NCI-H146 (cell line): ENCODE results near the gene PRRC1.

ENCODE experiments used
- DNase-seq: peaks from one replicate; lab custom pipeline; 2025; lab: John Stamatoyannopoulos, UW

The PRRC1 gene

DNA sequence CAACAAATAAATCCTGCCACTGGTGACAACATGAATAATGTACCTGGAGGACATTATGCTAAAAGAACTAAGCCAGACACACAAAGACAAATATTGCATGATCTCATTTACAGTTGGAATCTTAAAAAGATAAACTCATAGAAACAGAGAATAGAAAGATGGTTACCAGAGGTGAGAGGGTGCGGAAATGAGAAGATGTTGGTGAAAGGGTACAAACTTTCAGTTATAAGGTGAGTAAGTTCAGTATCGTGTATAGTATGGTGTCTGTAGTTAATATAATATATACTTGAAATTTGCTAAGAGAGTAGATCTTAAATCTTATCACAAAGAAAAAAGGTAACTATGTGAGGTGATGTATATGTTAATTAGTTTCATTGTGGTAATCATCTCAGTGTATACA is 63.3 kb downstream of the PRRC1 start:
- no peak for DNase-seq

DNA sequence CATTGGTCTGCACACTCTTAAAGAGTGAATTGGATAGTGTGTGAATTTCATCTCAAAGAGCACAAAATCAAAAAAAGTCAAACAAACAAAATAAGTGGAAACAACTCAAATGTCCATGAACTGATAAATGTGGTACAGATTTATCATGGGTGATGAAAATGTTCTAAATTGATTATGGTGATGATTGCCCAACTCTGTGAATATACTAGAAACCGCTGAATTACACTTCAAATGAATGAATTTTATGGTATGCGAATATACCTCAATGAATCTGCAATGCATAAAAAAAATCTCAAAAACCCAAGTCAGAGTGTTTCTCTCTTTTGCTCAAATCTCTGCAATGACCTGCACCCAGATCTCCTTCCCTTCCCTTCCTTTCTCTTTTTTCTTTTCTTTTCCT is 64.0 kb downstream of the PRRC1 start:
- no peak for DNase-seq

- DNase-seq = no peak
These were observed 65.4 kb downstream of the PRRC1 start for GRCh38 chr5:127582773-127583370.

DNA sequence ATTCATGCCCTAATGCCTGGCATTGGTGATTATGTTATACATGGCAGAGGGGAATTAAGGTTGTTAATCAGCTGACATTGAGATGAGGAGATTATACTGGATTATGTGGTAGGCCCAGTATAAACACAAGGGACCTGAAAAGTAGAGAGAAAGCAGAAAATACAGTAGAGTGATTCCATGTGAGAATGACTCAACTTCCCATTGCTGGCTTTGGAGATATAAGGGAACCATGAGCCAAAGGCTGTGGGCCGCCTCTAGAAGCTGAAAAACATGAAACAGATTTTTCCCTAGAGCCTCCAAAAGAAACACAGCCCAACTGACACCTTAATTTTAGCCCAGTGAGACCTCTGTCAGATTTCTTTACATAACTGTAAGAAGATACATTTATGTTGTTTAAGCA is 66.4 kb downstream of the PRRC1 start:
- no peak for DNase-seq

DNA sequence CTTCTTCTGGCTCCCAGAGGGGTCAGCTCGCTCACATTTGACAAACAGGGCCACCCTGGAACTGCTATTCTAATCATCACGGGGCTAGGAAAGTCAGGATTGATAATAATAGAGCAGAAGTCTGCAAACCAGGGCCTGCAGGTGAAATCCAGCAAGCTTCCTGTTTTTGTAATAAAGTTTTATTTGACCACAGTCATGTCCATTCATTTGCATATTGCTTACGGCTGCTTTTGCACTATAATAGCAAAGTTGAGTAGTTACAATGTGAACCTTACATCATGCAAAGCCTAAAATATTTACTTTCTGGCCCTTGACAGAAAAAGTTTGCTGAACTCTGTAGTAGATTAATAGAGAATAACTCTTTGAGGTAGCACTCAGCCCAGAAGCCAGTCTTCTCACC is 68.2 kb downstream of the PRRC1 start:
- DNase-seq = no peak

DNA sequence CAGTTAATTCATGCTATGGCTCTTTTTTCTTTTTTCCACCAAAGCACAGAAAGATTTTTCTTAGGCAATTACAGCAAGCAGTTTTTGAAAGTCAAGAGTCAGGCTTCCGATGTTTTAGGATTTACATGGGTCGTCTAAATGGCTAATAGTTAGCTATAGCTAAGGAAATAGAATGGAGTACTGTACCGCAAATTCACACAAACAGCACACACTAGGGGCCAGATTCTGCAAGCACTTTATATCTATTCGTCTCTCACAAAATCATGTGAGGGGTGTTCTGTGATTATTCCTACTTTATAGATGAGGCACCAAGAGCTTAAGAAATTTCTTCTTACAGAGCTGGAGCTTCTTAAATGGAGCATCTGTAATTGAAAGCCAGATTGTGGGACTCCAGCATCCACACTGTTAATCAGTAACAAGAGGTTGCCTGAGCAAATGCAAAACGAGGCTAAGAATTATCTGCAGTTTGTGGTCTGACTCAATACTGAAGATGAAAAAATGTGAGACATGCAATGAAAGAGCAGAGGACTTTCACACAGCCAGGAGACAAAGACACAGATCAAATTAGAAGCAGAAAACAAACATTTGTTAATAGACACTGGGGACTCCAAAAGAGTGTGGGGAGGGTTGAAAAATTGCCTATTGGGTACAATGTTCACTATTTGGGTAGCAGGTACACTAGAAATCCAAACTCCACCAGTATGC is 68.8 kb downstream of the PRRC1 start:
- DNase-seq = no peak

DNA sequence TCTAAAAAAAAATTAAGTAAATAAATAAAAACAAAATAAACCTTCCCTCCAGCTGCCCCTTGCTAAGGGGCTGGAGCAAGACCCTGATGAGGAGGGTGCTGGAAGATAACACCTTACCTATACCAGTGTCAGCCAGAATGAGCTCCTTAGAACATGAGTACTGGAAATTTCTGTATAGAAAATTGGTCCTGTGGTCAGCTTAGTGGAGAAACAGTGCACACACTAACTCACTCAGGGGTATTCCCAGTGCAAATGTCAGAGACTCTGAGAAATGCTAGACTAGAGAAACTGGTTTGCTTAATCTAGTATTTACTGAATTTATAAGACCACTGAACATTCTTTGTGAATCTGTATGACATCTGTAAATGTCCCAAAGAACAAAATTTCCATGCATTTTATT is 69.4 kb downstream of the PRRC1 start:
- DNase-seq = no peak

DNA sequence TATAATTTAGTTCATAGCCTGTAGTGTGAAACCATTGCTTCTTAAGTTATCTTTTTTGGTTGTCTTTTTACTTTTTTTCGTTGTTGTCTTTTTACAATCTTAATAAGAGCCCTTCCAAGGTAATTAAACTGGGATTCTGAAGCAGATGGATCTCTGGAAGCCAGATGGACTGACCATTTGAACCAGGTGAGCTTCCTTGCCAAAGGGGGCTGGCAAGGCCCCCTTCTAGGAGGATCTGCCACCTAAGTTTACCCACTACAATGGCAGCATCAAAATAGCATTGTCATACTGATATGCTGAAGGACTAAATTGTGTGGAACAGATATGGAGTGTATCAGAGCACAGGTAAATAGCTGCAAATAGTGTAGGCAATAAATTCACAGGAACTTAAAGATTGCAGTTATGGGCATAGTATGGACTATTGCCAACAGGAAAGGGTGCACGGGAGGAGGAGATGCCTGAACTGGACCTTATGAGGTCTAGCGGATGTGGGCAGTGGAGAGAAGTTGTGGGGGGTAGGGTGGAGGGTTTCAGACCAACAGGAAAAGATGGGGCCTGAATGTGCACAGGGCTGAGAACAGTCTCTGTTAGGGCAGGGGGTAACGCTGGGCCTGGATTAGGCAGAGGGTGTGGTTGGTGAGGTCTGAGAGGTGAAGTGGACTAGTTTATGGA is 69.9 kb downstream of the PRRC1 start:
- no peak for DNase-seq

DNA sequence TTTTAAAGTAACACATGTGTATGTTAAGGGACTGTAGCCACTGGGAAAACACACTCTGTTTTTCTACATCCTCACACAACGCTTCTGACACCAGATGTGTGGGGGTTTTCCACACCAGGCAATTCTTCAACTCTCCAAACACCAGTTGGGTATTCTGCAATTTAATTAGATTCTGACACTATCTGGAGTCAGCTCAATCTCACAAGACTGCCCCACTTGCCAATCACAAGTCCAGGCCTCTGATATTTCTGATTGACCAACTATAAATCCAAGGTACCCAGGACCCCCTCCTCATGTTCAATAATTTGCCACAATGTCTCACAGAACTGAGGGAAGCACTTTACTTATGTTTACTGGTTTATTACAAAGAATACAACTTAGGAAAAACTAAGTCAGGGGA is 70.9 kb downstream of the PRRC1 start:
- no peak for DNase-seq

DNA sequence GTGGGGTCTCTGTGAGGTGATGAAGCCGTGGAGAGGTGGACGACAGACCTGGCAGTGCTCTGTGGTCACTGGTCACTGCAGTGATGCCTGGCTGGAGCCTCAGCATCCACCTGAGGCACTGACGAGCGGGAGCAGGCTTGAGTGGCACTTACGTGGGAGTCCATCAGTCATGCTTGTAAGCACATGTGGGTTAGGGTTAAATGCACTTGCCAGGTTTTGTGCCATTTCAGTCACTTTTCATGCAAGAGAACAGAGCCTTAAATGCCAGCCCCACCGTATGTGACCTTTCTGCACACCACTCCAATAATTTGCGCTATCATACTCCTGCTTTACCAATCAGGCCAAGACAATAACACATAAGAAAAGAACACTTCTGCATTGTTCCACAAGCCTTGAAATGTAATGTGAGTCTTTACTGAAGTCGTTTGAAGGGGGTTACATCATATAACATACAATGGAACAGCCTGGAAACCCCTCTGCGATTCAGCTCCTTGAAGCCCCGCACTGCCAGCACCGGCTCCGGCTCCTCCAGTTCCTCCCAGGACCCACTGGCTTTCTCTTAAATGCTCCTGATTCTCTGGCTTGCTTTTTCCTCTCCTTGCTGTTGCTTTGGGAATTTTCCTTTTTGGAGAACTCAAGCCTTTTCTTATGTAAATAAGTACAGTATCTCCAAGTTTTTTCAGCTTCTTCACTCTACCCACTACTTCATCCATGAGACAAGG is 72.0 kb downstream of the PRRC1 start:
- DNase-seq = no peak

GRCh38 chr5:127590156-127590722 is 72.8 kb downstream of the PRRC1 start:
- no peak for DNase-seq

GRCh38 chr5:127595484-127596368 is 78.3 kb downstream of the PRRC1 start:
- peak; percentile 7 for DNase-seq

DNA sequence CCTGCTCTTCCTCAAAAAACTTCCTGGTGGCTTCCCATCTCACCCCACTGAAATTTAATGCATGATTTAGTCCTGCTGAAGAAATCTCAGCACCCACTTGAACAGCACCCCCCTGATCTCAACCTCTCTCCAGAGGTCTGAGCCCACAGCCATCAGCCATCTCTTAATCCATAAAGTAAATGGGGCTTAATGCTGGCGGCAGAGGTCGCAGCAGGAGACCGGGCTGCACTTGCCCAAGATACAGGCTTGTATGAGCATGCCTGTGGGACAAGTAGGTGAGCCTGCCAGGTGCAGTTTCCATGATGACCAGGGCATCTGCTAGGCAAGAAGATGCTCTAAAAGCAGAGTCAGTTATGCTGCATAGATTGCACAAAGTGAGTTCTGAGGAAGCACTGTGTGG is 79.1 kb downstream of the PRRC1 start:
- DNase-seq = peak; percentile 71

- DNase-seq = no peak
These were observed 81.9 kb downstream of the PRRC1 start for GRCh38 chr5:127599320-127599719.

- DNase-seq = no peak
These were observed 82.4 kb downstream of the PRRC1 start for GRCh38 chr5:127599847-127600246.

DNA sequence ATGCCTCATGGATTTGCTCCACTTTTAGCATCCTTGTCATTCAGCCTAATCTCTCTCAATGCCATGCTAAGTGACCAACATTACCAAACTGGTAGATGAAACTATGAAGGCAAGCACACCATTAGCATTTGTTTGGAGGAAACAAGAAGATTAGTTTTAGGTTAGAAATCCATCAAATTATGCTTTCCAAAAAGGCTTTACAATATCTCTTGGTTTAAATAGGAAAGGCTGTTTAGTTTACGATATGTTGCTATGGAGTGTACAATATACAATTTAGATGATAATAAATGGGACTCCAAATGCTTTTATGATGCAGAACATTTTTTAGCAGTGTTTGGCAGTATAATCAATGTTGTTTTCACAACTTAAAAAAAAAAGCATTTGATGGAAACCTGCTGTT is 83.7 kb downstream of the PRRC1 start:
- no peak for DNase-seq

DNA sequence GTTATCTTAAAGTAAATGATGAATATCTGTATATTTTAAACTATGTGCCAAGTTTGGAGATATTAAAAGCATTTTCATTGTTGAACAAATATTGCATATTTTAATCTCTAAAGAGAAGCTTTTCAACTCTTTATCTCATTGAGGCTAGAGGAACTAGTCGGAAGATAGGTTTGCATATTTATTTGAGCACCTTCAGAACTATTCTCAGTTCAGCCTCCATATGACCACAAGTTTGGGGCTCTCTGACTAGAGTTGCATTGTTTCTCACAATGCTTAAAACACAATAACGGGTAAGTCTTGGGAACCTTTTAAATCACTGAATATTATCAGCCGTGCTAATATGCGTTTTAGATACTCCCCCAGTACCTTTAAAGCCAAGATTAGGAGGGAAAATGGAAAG is 84.2 kb downstream of the PRRC1 start:
- no peak for DNase-seq

DNA sequence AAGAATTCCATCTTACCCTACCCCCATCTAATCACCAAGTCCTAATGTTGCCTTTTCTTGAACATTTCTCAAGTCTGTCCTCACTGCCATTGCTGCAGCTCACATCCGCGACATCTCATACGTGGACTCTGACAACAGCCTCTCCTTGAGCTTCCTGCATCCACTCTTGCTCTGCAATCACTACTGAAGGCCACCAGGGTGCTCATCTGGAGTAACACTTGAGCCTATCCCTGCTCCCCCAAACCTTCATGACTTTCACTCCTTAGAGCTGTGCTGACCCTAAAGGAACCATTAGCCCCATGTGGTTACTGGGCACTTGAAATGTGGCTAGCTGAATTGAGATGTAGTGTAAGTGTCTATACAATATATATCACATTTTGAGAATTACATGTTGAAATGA is 85.0 kb downstream of the PRRC1 start:
- DNase-seq = no peak

DNA sequence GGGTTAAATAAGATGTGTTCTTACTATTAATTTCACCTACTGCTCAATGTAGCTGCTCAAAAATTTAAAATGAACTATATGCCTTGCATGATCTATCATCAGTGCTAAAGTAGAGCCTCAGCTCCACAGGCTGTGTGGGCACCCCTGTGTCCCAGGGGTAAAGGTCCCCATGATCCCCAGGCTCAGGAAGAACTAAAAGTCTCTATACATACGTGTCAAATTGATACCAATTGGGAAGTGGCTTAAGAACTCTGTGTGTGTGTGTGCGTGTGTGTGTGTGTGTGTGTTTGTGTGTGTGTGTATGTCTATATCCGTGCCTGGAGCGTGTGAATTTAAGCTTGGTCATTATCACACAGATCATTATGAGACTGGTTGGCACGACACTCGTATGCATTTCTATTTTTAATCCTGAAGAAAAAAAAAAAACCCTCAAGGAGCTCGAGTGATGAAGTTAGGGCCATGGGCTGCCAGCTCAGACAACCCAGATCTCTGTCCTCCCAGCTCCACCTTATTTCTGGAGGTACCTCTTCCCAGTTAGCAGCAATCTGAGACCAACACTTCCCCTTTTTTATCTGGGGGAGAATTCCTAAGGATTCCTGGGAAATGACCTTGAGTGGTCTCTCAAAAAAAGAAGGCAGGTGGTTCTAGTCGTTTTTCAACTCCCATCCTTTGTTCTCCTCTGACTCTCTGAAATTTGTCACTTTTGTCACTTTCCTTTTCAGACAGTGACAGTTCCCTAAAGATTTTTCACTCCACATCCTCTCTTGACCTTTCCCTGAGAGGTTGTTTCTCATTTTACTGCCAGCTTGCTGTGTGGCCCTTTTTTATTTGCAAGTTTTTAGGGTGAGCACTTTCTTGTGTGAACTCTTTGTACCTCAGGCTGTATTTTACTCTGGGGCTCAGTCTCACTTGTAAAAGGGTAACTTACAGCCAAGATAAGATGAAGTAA is 85.7 kb downstream of the PRRC1 start:
- DNase-seq = no peak
